GM19372 (cell line): ENCODE data around the gene PRRC2A.

Experiments used
- ATAC-seq: cut with Tn5 transposase; IDR thresholded peaks from one replicate; pipeline ENCODE4 v1.9.1; 2021; ENCODE audit warnings: mild to moderate bottlenecking, low read depth, moderate library complexity; ENCODE audit not compliant: unreplicated experiment

Gene PRRC2A

GRCh38 chr6:31620586-31621319 is at the start of gene PRRC2A:
TSS of gene PRRC2A (plus strand) at chr6:31620715. CDS start at chr6:31622790, 2,075 bp downstream.
- peak; percentile 39 for ATAC-seq

- peak; percentile 41 for ATAC-seq
Measured at GRCh38 chr6:31572041-31572911, 48.2 kb upstream of the PRRC2A start, which contains the start of gene LTA. TSS of gene LTA (plus strand) at chr6:31572289. CDS start at chr6:31572743, 454 bp downstream.

GRCh38 chr6:31573239-31574105 is 47.0 kb upstream of the PRRC2A start:
- no peak for ATAC-seq

GRCh38 chr6:31574106-31575061 is 46.1 kb upstream of the PRRC2A start:
- ATAC-seq, result no peak

GRCh38 chr6:31575335-31575901 is 45.1 kb upstream of the PRRC2A start, which contains the start of gene TNF:
TSS of gene TNF (plus strand) at chr6:31575565. CDS start at chr6:31575742, 177 bp downstream.
- no peak for ATAC-seq

- ATAC-seq, result no peak
Measured at GRCh38 chr6:31575952-31576685, 44.4 kb upstream of the PRRC2A start.

- no peak for ATAC-seq
Measured at GRCh38 chr6:31576897-31577578, 43.5 kb upstream of the PRRC2A start.

GRCh38 chr6:31577579-31577966 is 42.9 kb upstream of the PRRC2A start:
- no peak for ATAC-seq

GRCh38 chr6:31578184-31579118 is 42.1 kb upstream of the PRRC2A start:
- no peak for ATAC-seq

GRCh38 chr6:31579119-31579505 is 41.4 kb upstream of the PRRC2A start:
- no peak for ATAC-seq

- no peak for ATAC-seq
Measured at GRCh38 chr6:31579546-31580437, 40.7 kb upstream of the PRRC2A start.

- no peak for ATAC-seq
Measured at GRCh38 chr6:31580438-31580740, 40.1 kb upstream of the PRRC2A start.

GRCh38 chr6:31580807-31581433 is 39.6 kb upstream of the PRRC2A start:
- no peak for ATAC-seq

- ATAC-seq, result no peak
Measured at GRCh38 chr6:31581434-31582229, 38.9 kb upstream of the PRRC2A start.

- no peak for ATAC-seq
Measured at GRCh38 chr6:31582230-31582643, 38.3 kb upstream of the PRRC2A start, which contains the start of gene LTB. TSS of gene LTB (minus strand) at chr6:31582424. CDS start at chr6:31582417, 7 bp downstream.
